ENCODE results near the gene GPC1.

GPC1 gene

GRCh38 chr2:240500561-240501423 is 65.3 kb downstream of the GPC1 start:
- no peak overlapping the region for H3K4me3 ChIP-seq (ENCODE audit: low read depth, low read length)
- TF ChIP-seq CTCF (IDR thresholded peaks at IDR 0.05; ENCODE audit: borderline replicate concordance, insufficient read depth, low read depth, low read length) = no peak

DNA sequence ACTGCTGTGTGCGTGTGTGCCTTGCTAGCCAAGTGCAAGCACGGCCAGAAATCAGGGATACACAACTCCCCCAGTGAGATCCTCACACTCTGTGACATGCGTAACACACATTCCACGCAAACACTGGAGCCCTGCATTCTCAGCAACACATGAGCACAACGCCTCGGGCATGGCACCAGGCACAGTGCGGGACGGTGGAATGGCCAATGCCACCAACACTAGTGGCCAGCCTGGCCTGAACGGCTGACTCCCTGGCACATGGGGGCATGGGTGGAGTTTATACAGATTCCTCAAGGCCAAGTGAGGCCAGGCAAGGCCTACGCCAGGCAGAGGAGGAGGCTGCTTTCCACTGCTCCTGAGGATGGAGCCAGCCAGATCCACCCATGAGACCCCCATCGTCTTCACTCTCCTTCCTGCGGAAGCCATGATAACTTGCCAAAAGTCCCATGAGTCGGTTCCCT is 66.1 kb downstream of the GPC1 start:
- TF ChIP-seq CTCF (IDR thresholded peaks at IDR 0.05; ENCODE audit: borderline replicate concordance, insufficient read depth, low read depth, low read length) = no peak
- H3K4me3 ChIP-seq (ENCODE audit: low read depth, low read length) = no peak overlapping the region

DNA sequence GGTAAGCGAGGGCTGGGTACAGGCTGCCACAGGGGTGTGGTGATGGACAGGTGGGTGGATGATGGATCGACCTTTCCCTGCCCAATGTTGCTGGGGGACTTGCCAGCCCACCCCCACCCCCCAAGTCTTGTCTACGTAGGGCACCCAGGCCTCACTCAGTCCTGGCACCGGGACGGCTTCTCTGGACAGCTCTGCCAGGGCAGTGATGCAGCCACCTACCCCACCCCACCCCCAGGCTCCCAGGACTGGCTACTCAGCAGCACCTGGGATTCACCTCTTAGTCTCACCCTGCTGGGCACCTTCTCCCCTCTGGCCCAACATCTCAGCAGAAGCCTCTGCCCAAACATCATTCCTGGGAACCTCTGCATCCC is 66.6 kb downstream of the GPC1 start:
- TF ChIP-seq CTCF (IDR thresholded peaks at IDR 0.05; ENCODE audit: borderline replicate concordance, insufficient read depth, low read depth, low read length) = no peak
- no peak overlapping the region for H3K4me3 ChIP-seq (ENCODE audit: low read depth, low read length)

DNA sequence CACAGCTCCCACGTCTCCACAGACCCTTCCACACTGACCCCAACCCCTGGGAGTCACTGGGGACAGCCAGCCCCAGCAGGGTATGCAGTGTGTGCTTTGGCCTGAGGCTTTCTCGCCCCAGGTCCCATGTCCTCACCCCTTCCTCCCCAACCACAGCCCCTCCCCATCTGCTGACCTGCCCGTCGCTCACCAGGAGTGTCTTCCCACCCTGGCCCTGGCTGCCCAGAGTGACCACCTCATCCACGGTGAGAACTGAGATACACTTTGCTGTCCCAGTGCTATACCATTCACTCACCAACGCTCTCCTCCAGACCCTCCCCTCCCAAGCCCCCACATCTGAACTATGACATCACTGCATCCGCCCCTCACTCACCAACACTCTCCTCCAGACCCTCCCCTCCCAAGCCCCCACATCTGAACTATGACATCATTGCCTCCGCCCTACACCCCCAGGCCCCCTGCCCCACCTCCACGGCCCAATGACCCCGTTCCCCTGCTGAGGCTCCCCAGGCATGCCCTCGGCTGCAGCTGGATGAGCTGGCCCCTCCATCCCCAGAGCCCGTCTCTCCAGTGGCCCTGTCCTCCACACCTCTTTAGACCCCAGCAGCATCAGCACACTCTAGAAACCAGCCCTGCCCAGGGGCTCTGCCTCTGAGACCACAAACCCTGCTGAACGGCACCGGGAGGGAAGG is 67.1 kb downstream of the GPC1 start:
- H3K4me3 ChIP-seq (ENCODE audit: low read depth, low read length) = no peak overlapping the region
- TF ChIP-seq CTCF (IDR thresholded peaks at IDR 0.05; ENCODE audit: borderline replicate concordance, insufficient read depth, low read depth, low read length) = no peak

- H3K4me3 ChIP-seq (ENCODE audit: low read depth, low read length) = no peak overlapping the region
- TF ChIP-seq CTCF (IDR thresholded peaks at IDR 0.05; ENCODE audit: borderline replicate concordance, insufficient read depth, low read depth, low read length) = no peak
Observed at GRCh38 chr2:240503375-240503774, 67.9 kb downstream of the GPC1 start.

DNA sequence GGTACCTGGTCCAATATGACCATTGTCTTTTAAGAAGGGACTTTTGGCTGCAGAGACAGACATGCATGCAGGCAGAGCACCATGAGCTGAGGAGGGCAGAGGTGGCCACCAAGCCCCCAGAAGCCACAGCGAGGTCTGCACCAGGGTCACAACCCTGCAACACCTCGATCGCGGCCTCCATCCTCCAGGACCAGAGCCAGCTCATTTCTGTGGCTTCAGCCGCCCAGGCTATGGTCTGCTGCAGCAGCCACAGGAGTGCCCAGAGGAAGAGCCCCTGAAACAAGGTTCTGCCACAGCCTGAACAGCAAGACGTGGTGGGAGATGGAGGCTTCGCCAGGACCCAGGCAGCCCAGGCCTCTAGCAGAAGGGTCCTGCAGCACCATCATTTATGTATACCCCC is 68.4 kb downstream of the GPC1 start:
- no peak for TF ChIP-seq CTCF (IDR thresholded peaks at IDR 0.05; ENCODE audit: borderline replicate concordance, insufficient read depth, low read depth, low read length)
- no peak overlapping the region for H3K4me3 ChIP-seq (ENCODE audit: low read depth, low read length)

- H3K4me3 ChIP-seq (ENCODE audit: low read depth, low read length) = no peak overlapping the region
- no peak for TF ChIP-seq CTCF (IDR thresholded peaks at IDR 0.05; ENCODE audit: borderline replicate concordance, insufficient read depth, low read depth, low read length)
Observed at GRCh38 chr2:240505910-240506309, 70.4 kb downstream of the GPC1 start.

All from GM12875 (cell line).